NB4 (cell line): ENCODE measurements around the gene ACBD4.

ENCODE experiments used
- CTCF ChIP-seq: IDR thresholded peaks from one replicate; pipeline ENCODE4 v1.5.1; 2012; ENCODE audit warnings: low read depth, low read length
- MYC ChIP-seq: IDR thresholded peaks from 2 replicates; pipeline ENCODE4 v1.6.1; 2011; ENCODE audit warnings: low read depth, low read length
- POLR2A ChIP-seq: IDR thresholded peaks from 2 replicates; pipeline ENCODE4 v1.6.1; 2011; ENCODE audit warnings: mild to moderate bottlenecking; ENCODE audit not compliant: insufficient read length; ENCODE audit errors: extremely low read depth

- no peak for TF ChIP-seq CTCF
- TF ChIP-seq POLR2A, result no peak
- TF ChIP-seq MYC, result no peak
Measured at GRCh38 chr17:45135978-45136791, 698 bp downstream of the ACBD4 start.
